HG03378 (cell line): ENCODE data around the gene B9D1.

Experiments
- ATAC-seq: cut with Tn5 transposase; IDR thresholded peaks from one replicate; pipeline ENCODE4 v1.9.1; 2021; ENCODE audit warnings: mild to moderate bottlenecking, moderate library complexity; ENCODE audit not compliant: unreplicated experiment

Gene B9D1

GRCh38 chr17:19388791-19389785 lies 26.6 kb upstream of the B9D1 start:
- ATAC-seq: no peak

- no peak for ATAC-seq
Observed at GRCh38 chr17:19387921-19388521, 25.5 kb upstream of the B9D1 start.

- ATAC-seq: no peak
Observed at GRCh38 chr17:19386974-19387920, 24.7 kb upstream of the B9D1 start, which contains the start of gene MFAP4. MFAP4 (minus strand) TSS chr17:19387190; CDS start chr17:19387155, 35 bp downstream.

- ATAC-seq: no peak
Observed at GRCh38 chr17:19386051-19386929, 23.8 kb upstream of the B9D1 start.

GRCh38 chr17:19385521-19385983 lies 23.0 kb upstream of the B9D1 start:
- ATAC-seq: no peak

- ATAC-seq: no peak
Observed at GRCh38 chr17:19384723-19385391, 22.3 kb upstream of the B9D1 start.

- ATAC-seq: no peak
Observed at GRCh38 chr17:19383681-19384470, 21.4 kb upstream of the B9D1 start.

- no peak for ATAC-seq
Observed at GRCh38 chr17:19382531-19383444, 20.3 kb upstream of the B9D1 start.

GRCh38 chr17:19381741-19382444 lies 19.4 kb upstream of the B9D1 start:
- ATAC-seq: no peak

GRCh38 chr17:19381361-19381740 lies 18.8 kb upstream of the B9D1 start:
- no peak for ATAC-seq

GRCh38 chr17:19380481-19381301 lies 18.2 kb upstream of the B9D1 start:
- no peak for ATAC-seq

GRCh38 chr17:19379361-19380065 lies 17.0 kb upstream of the B9D1 start:
- no peak for ATAC-seq

GRCh38 chr17:19378416-19379360 lies 16.2 kb upstream of the B9D1 start, which contains the start of gene MAPK7:
MAPK7 (plus strand) TSS chr17:19378498; CDS start chr17:19378901, 403 bp downstream.
- ATAC-seq: no peak
